Measurements from ENCODE around the gene ZNF366. TPM values are rescaled to one million over a fixed set of nuclear protein-coding genes. Genes with fewer than 3 reads are reported as not detected.

Gene ZNF366
- total RNA-seq, 1 experiment from 2014 or later, result not detected

GRCh38 chr5:72487177-72487576 is 20.0 kb downstream of the ZNF366 start:
- no peaks in the 10 kb centered on the region for H3K4me1 Mint-ChIP-seq (ENCODE audit: low read depth, unreplicated experiment)
- H3K36me3 Mint-ChIP-seq (ENCODE audit: insufficient read depth, unreplicated experiment), result no peaks in the 10 kb centered on the region
- no peak for DNase-seq
- no peak overlapping the region for H3K4me3 Mint-ChIP-seq (ENCODE audit: low read depth, unreplicated experiment)
- BruUV-seq (replicated peaks), result no TSS peak
- H3K9me3 Mint-ChIP-seq (ENCODE audit: low read depth, unreplicated experiment), result no peaks in the 10 kb centered on the region
- CTCF ChIA-PET, result no interaction called here
- peaks cover 43% of the 10 kb centered on the region for H3K27me3 Mint-ChIP-seq (ENCODE audit: unreplicated experiment)
- no peak for TF ChIP-seq CTCF (IDR thresholded peaks at IDR 0.05; ENCODE audit: unreplicated experiment)
- intact Hi-C loops (cut with micrococcal nuclease; ENCODE audit: unreplicated experiment), result no loop called here
- no peak overlapping the region for H3K27ac Mint-ChIP-seq (ENCODE audit: unreplicated experiment)

- H3K36me3 Mint-ChIP-seq (ENCODE audit: insufficient read depth, unreplicated experiment), result no peaks in the 10 kb centered on the region
- H3K4me3 Mint-ChIP-seq (ENCODE audit: low read depth, unreplicated experiment), result no peak overlapping the region
- no peak overlapping the region for H3K27ac Mint-ChIP-seq (ENCODE audit: unreplicated experiment)
- no peaks in the 10 kb centered on the region for H3K4me1 Mint-ChIP-seq (ENCODE audit: low read depth, unreplicated experiment)
- no peaks in the 10 kb centered on the region for H3K9me3 Mint-ChIP-seq (ENCODE audit: low read depth, unreplicated experiment)
- no TSS peak for BruUV-seq (replicated peaks)
- no peak for DNase-seq
- no peak for TF ChIP-seq CTCF (IDR thresholded peaks at IDR 0.05; ENCODE audit: unreplicated experiment)
- CTCF ChIA-PET, result no interaction called here
- peaks cover 46% of the 10 kb centered on the region for H3K27me3 Mint-ChIP-seq (ENCODE audit: unreplicated experiment)
- intact Hi-C loops (cut with micrococcal nuclease; ENCODE audit: unreplicated experiment), result no loop called here
Measured at GRCh38 chr5:72486371-72486770, 20.8 kb downstream of the ZNF366 start.

- H3K4me1 Mint-ChIP-seq (ENCODE audit: low read depth, unreplicated experiment), result no peaks in the 10 kb centered on the region
- BruUV-seq (replicated peaks), result no TSS peak
- H3K4me3 Mint-ChIP-seq (ENCODE audit: low read depth, unreplicated experiment), result no peak overlapping the region
- H3K27me3 Mint-ChIP-seq (ENCODE audit: unreplicated experiment), result peaks cover 46% of the 10 kb centered on the region
- intact Hi-C loops (cut with micrococcal nuclease; ENCODE audit: unreplicated experiment), result no loop called here
- H3K36me3 Mint-ChIP-seq (ENCODE audit: insufficient read depth, unreplicated experiment), result no peaks in the 10 kb centered on the region
- no peaks in the 10 kb centered on the region for H3K9me3 Mint-ChIP-seq (ENCODE audit: low read depth, unreplicated experiment)
- TF ChIP-seq CTCF (IDR thresholded peaks at IDR 0.05; ENCODE audit: unreplicated experiment), result no peak
- DNase-seq, result no peak
- CTCF ChIA-PET, result no interaction called here
- H3K27ac Mint-ChIP-seq (ENCODE audit: unreplicated experiment), result no peak overlapping the region
Measured at GRCh38 chr5:72485430-72485974, 21.7 kb downstream of the ZNF366 start.

- no peak for TF ChIP-seq CTCF (IDR thresholded peaks at IDR 0.05; ENCODE audit: unreplicated experiment)
Measured at GRCh38 chr5:72482046-72482445, 25.2 kb downstream of the ZNF366 start.

More at GRCh38 chr5:72482046-72482445, 25.2 kb downstream of the ZNF366 start:
- no peaks in the 10 kb centered on the region for H3K9me3 Mint-ChIP-seq (ENCODE audit: low read depth, unreplicated experiment)
- H3K4me3 Mint-ChIP-seq (ENCODE audit: low read depth, unreplicated experiment), result no peak overlapping the region
- intact Hi-C loops (cut with micrococcal nuclease; ENCODE audit: unreplicated experiment), result no loop called here
- CTCF ChIA-PET, result no interaction called here
- H3K36me3 Mint-ChIP-seq (ENCODE audit: insufficient read depth, unreplicated experiment), result no peaks in the 10 kb centered on the region
- DNase-seq, result no peak
- no peak overlapping the region for H3K27ac Mint-ChIP-seq (ENCODE audit: unreplicated experiment)
- BruUV-seq (replicated peaks), result no TSS peak
- H3K27me3 Mint-ChIP-seq (ENCODE audit: unreplicated experiment), result peaks cover 63% of the 10 kb centered on the region
- no peaks in the 10 kb centered on the region for H3K4me1 Mint-ChIP-seq (ENCODE audit: low read depth, unreplicated experiment)

All from Calu3 (cell line).